ENCODE data around the gene C19orf12. TPM values are rescaled to one million over a fixed set of nuclear protein-coding genes. Genes with fewer than 3 reads are reported as not detected.

Gene C19orf12
- total and polyA plus RNA-seq, 2 of the 4 experiments (the other 2 are of a cell fraction) = 16.3 to 24.0 TPM

GRCh38 chr19:29687244-29687896 lies 27.7 kb downstream of the C19orf12 start:
- in situ Hi-C loops (cut with MboI; ENCODE audit: low sequenced_read_pairs) = no loop called here
- Histone ChIP-seq H3K56ac (ENCODE audit: extremely low read depth, insufficient read depth, low read length) (peak overlapping the region; percentile 56; the same call in 1 of the 2 replicates), H2BK5ac (ENCODE audit: low read depth, low read length, poor library complexity, severe bottlenecking) (peak overlapping the region; percentile 96), H4K8ac (ENCODE audit: low read depth in 2 of 2, low read length in 2 of 2) (peak overlapping the region; percentile 85 to 93), H3K4me1 (ENCODE audit: control insufficient read depth, insufficient read depth, low read length) (peaks cover 7% of the 10 kb centered on the region), H2AK5ac (ENCODE audit: low read depth, low read length) (peak overlapping the region; percentile 65; the same call in 1 of the 2 replicates), H3K27me3 (ENCODE audit: control insufficient read depth, insufficient read depth, low read length) (no peaks in the 10 kb centered on the region), H2BK15ac (ENCODE audit: low read depth, low read length) (peak overlapping the region; percentile 55; the same call in 2 of the 3 replicates), H3K18ac (ENCODE audit: low read depth, low read length) (peak overlapping the region; percentile 88), H3K14ac (replicated peaks; ENCODE audit: low read depth, low read length) (peak overlapping the region; percentile 90), H2BK20ac (ENCODE audit: low read depth, low read length) (peak overlapping the region; percentile 71), H3K9me3 (ENCODE audit: control insufficient read depth, insufficient read depth, low read length) (peaks cover 5% of the 10 kb centered on the region), H3K9ac (ENCODE audit: low read depth, low read length) (peak overlapping the region; percentile 83), H4K5ac (ENCODE audit: low read depth, low read length) (peak overlapping the region; percentile 92), H3K4ac (ENCODE audit: low read depth, low read length) (peak overlapping the region; percentile 93), H4K20me1 (ENCODE audit: insufficient read depth, low read length) (no peaks in the 10 kb centered on the region), H3K23ac (ENCODE audit: low read depth, low read length) (peak overlapping the region; percentile 47; the same call in 1 of the 2 replicates), H3K79me1 (ENCODE audit: low read depth in 1 of 2, low read length in 2 of 2) (no peaks in the 10 kb centered on the region), H2BK120ac (ENCODE audit: low read depth, low read length) (peak overlapping the region; percentile 88), H2AK9ac (replicated peaks; ENCODE audit: low read depth, low read length, poor library complexity) (peak overlapping the region; percentile 88), H4K91ac (ENCODE audit: insufficient read depth, low read depth, low read length) (peak overlapping the region; percentile 94), H3K4me2 (ENCODE audit: low read depth, low read length) (peak overlapping the region; percentile 85), H2AFZ (replicated peaks; ENCODE audit: low read length, poor library complexity) (peak overlapping the region; percentile 87), H3K9me1 (ENCODE audit: insufficient read depth, low read length) (peaks cover 3% of the 10 kb centered on the region; the same call in 1 of the 2 replicates), H3K27ac (ENCODE audit: insufficient read depth, low read length) (peak overlapping the region; percentile 99), H3K4me3 (ENCODE audit: insufficient read depth, low read depth, low read length) (peak overlapping the region; percentile 38; the same call in 1 of the 2 replicates), H3K36me3 (ENCODE audit: control insufficient read depth, insufficient read depth, low read length) (no peaks in the 10 kb centered on the region)
- no TSS peak for BruUV-seq (replicated peaks)
- peak; percentile 98 for DNase-seq
- peak; percentile 93 for ATAC-seq (ENCODE audit: low read depth)
- dilution Hi-C loops (cut with HindIII; ENCODE audit: low sequenced_read_pairs, unreplicated experiment) = no loop called here
- CTCF ChIA-PET = no interaction called here
- 53% methylated on average over 5 of the region's 17 CpGs; no CpG with 5 or more reads in 1 of the 2 experiments for WGBS, 2 experiments (ENCODE audit: extremely low coverage in 2 of 2, insufficient read length in 1 of 2)
- POLR2A ChIA-PET (ENCODE audit: unreplicated experiment) = interaction anchor here (0.7 kb wide), 1 partner anchor 78 kb away, joined by 8 read pairs; no protein-coding TSS in a partner anchor
- intact Hi-C loops (cut with micrococcal nuclease) = loop anchor here (2.0 kb wide), 1 partner anchor 21 kb away; no protein-coding TSS in a partner anchor
- TF ChIP-seq CHD1 (IDR thresholded peaks at IDR 0.05; ENCODE audit: low read depth, low read length) (no peak), MXI1 (IDR thresholded peaks at IDR 0.05; ENCODE audit: borderline replicate concordance, low read depth, low read length) (no peak), MAFK (IDR thresholded peaks at IDR 0.05; ENCODE audit: low read depth, low read length) (peak; percentile 35; the same call in 1 of the 2 replicates), SMC3 (IDR thresholded peaks at IDR 0.05; ENCODE audit: low read depth, low read length) (no peak), FOS (IDR thresholded peaks at IDR 0.05; ENCODE audit: low read depth, low read length) (peak; percentile 26; the same call in 1 of the 2 replicates), CTCF (conservative IDR thresholded peaks at IDR 0.05; ENCODE audit: low read depth, low read length) (no peak), USF2 (IDR thresholded peaks at IDR 0.05; ENCODE audit: low read depth, low read length) (no peak), POLR2A (IDR thresholded peaks at IDR 0.05; ENCODE audit: low read depth, low read length) (peak; percentile 49; the same call in 1 of the 2 replicates), ELK1 (IDR thresholded peaks at IDR 0.05; ENCODE audit: borderline replicate concordance, low read depth, low read length) (no peak), NFE2L2 (IDR thresholded peaks at IDR 0.05; ENCODE audit: low read depth, low read length) (no peak), CEBPB (IDR thresholded peaks at IDR 0.05; ENCODE audit: low read depth, low read length) (peak; percentile 94), MAZ (IDR thresholded peaks at IDR 0.05; ENCODE audit: borderline replicate concordance, low read depth, low read length) (peak; percentile 63), RCOR1 (IDR thresholded peaks at IDR 0.05; ENCODE audit: insufficient replicate concordance, low read length) (no peak), RAD21 (IDR thresholded peaks at IDR 0.05; ENCODE audit: low read length) (no peak)
